ENCODE measurements around the gene TGFB2.

Gene TGFB2

GRCh38 chr1:218303176-218303879, 41.8 kb upstream of the TGFB2 start:
- no peak for DNase-seq (ENCODE audit: low read depth in 1 of 2, low spot score in 1 of 2)
- H3K27ac ChIP-seq (replicated peaks): no peak overlapping the region
- TF ChIP-seq SPI1 (IDR thresholded peaks at IDR 0.05; ENCODE audit: borderline replicate concordance, low read depth) (no peak), CTCF (IDR thresholded peaks at IDR 0.05; ENCODE audit: insufficient read depth, low read length) (no peak), GABPA (IDR thresholded peaks at IDR 0.05; ENCODE audit: low read depth) (no peak), POLR2AphosphoS5 (IDR thresholded peaks at IDR 0.05; ENCODE audit: low read depth) (no peak)
- TF ChIP-seq, protein P1, sequence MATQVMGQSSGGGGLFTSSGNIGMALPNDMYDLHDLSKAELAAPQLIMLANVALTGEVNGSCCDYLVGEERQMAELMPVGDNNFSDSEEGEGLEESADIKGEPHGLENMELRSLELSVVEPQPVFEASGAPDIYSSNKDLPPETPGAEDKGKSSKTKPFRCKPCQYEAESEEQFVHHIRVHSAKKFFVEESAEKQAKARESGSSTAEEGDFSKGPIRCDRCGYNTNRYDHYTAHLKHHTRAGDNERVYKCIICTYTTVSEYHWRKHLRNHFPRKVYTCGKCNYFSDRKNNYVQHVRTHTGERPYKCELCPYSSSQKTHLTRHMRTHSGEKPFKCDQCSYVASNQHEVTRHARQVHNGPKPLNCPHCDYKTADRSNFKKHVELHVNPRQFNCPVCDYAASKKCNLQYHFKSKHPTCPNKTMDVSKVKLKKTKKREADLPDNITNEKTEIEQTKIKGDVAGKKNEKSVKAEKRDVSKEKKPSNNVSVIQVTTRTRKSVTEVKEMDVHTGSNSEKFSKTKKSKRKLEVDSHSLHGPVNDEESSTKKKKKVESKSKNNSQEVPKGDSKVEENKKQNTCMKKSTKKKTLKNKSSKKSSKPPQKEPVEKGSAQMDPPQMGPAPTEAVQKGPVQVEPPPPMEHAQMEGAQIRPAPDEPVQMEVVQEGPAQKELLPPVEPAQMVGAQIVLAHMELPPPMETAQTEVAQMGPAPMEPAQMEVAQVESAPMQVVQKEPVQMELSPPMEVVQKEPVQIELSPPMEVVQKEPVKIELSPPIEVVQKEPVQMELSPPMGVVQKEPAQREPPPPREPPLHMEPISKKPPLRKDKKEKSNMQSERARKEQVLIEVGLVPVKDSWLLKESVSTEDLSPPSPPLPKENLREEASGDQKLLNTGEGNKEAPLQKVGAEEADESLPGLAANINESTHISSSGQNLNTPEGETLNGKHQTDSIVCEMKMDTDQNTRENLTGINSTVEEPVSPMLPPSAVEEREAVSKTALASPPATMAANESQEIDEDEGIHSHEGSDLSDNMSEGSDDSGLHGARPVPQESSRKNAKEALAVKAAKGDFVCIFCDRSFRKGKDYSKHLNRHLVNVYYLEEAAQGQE (IDR thresholded peaks at IDR 0.05; ENCODE audit: insufficient replicate concordance, low read depth): no peak
- H3K27me3 ChIP-seq (ENCODE audit: insufficient read depth, poor library complexity, severe bottlenecking): no peaks in the 10 kb centered on the region
- no peak overlapping the region for H3K4me3 ChIP-seq (replicated peaks; ENCODE audit: insufficient read depth, low read length)

DNA sequence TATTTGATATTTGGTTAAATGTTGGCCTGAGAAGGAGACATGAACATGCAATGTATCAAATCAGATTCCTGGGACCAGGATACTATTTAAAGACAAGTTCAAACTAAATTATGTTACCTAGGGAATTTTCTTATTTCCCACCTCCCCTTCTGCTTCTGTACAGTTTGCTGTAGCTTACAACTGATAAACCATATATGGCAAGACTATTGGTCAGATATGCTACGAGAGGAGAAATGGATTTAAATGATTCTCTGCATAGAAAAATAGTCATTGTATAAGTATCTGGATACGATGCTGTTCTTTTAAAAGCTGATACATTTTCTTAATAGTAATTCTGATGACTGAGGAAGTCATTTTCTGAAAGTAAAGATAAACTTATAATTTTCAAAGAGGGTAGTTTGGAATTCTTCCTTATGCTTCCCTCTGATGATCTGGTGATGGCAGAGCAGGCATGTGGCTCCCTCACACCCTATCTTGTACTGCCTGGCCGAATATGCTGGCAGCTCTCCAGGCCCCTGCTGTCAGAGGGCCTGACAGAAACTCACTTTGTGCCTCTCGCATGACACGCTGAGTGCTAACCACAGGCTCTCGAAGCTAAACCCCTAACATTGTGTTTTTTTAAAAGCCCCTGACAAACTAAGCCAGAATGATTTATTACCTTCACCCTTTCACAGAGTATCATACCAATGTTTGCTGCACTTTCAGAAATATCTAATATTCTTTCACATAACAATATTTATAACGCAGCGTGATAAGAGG, 40.7 kb upstream of the TGFB2 start:
- DNase-seq (ENCODE audit: low read depth in 1 of 2, low spot score in 1 of 2): no peak
- TF ChIP-seq GABPA (IDR thresholded peaks at IDR 0.05; ENCODE audit: low read depth) (no peak), CTCF (IDR thresholded peaks at IDR 0.05; ENCODE audit: insufficient read depth, low read length) (no peak), SPI1 (IDR thresholded peaks at IDR 0.05; ENCODE audit: borderline replicate concordance, low read depth) (no peak), POLR2AphosphoS5 (IDR thresholded peaks at IDR 0.05; ENCODE audit: low read depth) (no peak)
- TF ChIP-seq, protein P1 (IDR thresholded peaks at IDR 0.05; ENCODE audit: insufficient replicate concordance, low read depth): no peak
- Histone ChIP-seq H3K4me3 (replicated peaks; ENCODE audit: insufficient read depth, low read length) (no peak overlapping the region), H3K27ac (replicated peaks) (no peak overlapping the region), H3K27me3 (ENCODE audit: insufficient read depth, poor library complexity, severe bottlenecking) (no peaks in the 10 kb centered on the region)

GRCh38 chr1:218305472-218306064, 39.6 kb upstream of the TGFB2 start:
- TF ChIP-seq POLR2AphosphoS5 (IDR thresholded peaks at IDR 0.05; ENCODE audit: low read depth) (no peak), CTCF (IDR thresholded peaks at IDR 0.05; ENCODE audit: insufficient read depth, low read length) (no peak), SPI1 (IDR thresholded peaks at IDR 0.05; ENCODE audit: borderline replicate concordance, low read depth) (no peak), GABPA (IDR thresholded peaks at IDR 0.05; ENCODE audit: low read depth) (no peak)
- TF ChIP-seq, protein P1 (IDR thresholded peaks at IDR 0.05; ENCODE audit: insufficient replicate concordance, low read depth): no peak
- no peak for DNase-seq (ENCODE audit: low read depth in 1 of 2, low spot score in 1 of 2)
- no peak overlapping the region for H3K4me3 ChIP-seq (replicated peaks; ENCODE audit: insufficient read depth, low read length)
- no peaks in the 10 kb centered on the region for H3K27me3 ChIP-seq (ENCODE audit: insufficient read depth, poor library complexity, severe bottlenecking)
- no peak overlapping the region for H3K27ac ChIP-seq (replicated peaks)
